Peyer's patch (tissue), 4 donors: ENCODE measurements around the gene ARFGAP3.

Experiments used
- POLR2A ChIP-seq, 2 donors: fragments of 450-650 bp; IDR thresholded peaks; one replicate each; pipeline ENCODE4 v1.5.1; 2017; ENCODE audit warnings: antibody characterized with exemption in 2 of 2, mild to moderate bottlenecking in 2 of 2, moderate library complexity in 2 of 2
- TF ChIP-seq, protein P1 (sequence below), 6 experiments: fragments of 450-650 bp in 4 of 6; fragments of 200-600 bp in 2 of 6; sonication (generic) in 1 of 6; IDR thresholded peaks; one replicate each; pipeline ENCODE4 v1.5.1; 2017 to 2019; ENCODE audit warnings: antibody characterized with exemption in 6 of 6, mild to moderate bottlenecking in 3 of 6, moderate library complexity in 1 of 6

DNA sequence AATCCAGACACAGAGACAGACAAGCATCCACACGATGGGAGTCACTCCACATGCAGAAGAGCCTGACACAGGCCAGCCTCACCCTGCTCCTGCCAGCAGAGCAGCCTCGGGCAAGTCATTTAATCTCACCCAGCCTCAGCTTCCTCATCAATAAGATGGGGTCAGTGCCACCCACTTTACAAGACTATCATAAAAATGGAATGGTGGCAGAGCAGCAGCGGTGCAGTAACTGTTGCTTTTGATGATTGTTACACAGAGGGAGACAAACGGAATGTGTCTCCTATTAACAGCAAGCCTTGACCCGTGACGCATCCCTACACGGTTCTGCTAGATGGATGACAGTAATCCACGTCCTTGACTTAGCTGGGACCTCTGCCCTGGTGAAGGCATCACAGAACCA, 26.0 kb upstream of the ARFGAP3 start:
- no peak for TF ChIP-seq POLR2A (IDR thresholded peaks at IDR 0.05)
- TF ChIP-seq, protein P1, sequence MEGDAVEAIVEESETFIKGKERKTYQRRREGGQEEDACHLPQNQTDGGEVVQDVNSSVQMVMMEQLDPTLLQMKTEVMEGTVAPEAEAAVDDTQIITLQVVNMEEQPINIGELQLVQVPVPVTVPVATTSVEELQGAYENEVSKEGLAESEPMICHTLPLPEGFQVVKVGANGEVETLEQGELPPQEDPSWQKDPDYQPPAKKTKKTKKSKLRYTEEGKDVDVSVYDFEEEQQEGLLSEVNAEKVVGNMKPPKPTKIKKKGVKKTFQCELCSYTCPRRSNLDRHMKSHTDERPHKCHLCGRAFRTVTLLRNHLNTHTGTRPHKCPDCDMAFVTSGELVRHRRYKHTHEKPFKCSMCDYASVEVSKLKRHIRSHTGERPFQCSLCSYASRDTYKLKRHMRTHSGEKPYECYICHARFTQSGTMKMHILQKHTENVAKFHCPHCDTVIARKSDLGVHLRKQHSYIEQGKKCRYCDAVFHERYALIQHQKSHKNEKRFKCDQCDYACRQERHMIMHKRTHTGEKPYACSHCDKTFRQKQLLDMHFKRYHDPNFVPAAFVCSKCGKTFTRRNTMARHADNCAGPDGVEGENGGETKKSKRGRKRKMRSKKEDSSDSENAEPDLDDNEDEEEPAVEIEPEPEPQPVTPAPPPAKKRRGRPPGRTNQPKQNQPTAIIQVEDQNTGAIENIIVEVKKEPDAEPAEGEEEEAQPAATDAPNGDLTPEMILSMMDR (IDR thresholded peaks at IDR 0.05): peak in 1 of 6 experiments; percentile 36
